Islet precursor cell (in vitro differentiated cells): Measurements from ENCODE around the gene FNBP1.
"Not testable (repeated sequence)": the region's sequence is repeated elsewhere in the genome, so short reads cannot be mapped to it uniquely, and the experiment has no call there.

Experiments
- DNase-seq: peaks from one replicate; pipeline ENCODE4 v3.0.0-alpha.2; 2018

FNBP1 gene

DNA sequence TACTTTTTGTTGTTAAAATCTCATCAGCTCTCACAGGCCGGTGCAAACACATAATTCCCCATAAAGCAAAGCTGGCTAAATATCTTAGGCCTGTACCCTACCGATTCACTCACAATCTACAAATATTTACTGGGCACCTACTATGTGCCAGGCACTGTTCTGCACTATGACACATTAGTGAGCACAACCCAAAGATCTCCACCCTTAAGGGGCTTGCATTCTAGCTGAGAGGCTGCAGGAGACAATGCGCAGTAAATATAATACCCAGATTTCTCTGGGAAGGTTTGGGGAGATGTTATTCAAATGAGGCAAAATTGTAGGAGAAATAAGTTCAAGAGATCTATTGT is 53.7 kb downstream of the FNBP1 start:
- no peak for DNase-seq

GRCh38 chr9:129988607-129989361 is 54.2 kb downstream of the FNBP1 start:
- no peak for DNase-seq

DNA sequence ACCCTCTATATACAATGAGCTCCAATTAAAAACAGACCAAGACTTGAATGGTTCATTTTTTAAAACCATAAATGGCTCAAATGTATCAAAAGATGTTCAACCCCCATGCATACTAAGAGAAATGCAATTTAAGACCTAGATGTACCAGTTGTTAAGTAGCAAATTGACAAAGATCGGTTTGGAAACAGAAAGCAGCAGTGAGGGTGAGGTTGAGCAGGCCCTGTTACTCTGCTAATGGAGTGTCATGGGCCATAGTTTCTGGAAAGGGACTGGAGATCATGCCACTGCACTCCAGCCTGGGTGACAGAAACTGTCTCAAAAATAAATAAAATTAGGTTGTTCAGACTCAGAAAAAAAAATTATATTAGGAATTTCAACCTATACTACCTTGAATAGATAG is 55.0 kb downstream of the FNBP1 start:
- DNase-seq: no peak

DNA sequence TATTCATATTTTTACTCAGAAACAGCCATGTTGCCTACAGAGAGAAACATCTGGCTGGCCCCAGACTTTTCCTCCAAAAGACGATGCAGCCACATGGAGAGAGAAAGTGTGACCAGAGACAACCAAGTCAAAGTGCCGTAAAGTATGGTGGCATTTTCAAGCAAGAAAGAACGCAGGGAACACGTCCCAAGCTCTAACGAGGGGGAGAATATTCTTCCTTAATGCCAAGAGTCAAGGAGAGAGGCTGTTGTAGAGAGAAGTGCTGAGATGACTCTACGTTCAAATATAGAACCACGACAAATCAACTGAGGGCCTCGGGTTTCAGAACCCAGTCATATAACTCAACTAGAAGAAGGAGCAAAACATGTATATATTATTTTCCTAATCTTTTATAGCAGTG is 55.9 kb downstream of the FNBP1 start:
- no peak for DNase-seq

DNA sequence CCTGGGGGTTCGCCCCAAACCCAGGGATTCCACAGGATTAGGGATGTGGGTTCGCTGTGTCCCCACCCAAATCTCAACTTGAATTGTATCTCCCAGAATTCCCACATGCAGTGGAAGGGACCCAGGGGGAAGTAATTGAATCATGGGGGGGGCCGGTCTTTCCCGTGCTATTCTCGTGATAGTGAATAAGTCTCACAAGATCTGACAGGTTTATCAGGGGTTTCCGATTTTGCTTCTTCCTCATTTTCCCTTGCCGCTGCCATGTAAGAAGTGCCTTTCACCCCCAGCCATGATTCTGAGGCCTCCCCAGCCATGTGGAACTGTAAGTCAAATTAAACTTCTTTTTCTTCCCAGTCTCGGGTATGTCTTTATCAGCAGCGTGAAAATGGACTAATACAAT is 58.4 kb downstream of the FNBP1 start:
- not testable (repeated sequence) for DNase-seq

GRCh38 chr9:129983891-129984290 is 59.1 kb downstream of the FNBP1 start:
- no peak for DNase-seq

DNA sequence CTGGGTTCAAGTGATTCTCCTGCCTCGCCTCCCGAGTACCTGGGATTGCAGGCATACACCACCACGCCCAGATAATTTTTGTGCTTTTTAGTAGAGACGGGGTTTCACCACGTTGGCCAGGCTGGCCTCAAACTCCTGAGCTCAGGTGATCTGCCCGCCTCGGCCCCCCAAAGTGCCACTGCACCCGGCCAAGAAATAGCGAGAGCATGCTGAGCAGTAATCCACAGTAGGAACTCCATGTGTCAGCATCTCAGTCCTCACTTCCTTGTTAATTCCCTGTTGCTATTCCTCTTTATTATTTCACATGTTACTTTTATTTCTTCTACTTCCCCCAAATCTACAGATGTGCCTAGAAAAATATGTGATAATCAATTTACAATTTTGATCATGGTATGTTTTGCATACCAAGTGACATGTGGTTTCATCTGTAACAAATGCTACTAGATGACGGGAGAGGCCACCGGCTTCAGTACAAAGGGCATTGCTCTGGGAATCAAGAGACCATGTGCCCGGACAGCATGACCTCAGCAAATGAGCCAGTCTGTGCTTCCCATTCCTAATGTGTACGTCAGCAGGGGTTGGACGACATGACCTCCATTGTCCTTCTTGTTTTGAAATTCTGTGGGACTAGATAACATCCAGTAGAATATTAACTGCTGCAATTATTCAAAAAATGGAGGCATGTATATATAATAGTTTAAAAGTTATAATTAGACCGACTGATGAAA is 61.6 kb downstream of the FNBP1 start:
- DNase-seq: no peak

- DNase-seq: not testable (repeated sequence)
Observed at GRCh38 chr9:129980224-129980623, 62.8 kb downstream of the FNBP1 start.

DNA sequence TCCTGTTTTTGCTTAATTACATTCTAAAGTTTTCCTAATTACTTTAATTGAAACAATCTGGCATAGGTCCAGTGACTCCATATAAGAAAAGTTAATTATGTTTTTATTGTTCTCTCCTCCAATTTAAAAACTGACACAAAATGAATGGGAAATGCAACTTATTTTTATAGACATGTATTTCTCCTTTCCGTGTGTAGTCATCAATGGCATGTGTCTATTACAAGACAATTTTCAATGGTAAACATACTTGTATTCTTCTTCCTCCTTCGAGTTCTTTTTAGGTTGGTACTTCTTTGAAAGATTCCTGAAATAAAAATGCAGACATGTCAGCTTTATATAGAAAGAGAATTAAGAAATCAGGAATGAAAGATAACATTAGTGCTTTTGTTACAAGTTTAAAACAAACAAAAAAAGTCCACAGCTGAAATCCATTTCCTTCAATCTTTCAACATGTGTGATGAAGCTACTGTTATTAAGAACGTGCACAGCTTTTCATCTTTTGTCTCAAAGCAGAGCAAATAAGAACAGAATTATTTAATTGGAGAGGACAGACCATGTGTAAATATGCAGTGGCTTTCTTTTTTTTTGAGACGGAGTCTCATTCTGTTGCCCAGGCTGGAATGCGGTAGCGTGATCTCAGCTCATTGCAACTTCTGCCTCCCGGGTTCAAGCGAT is 63.8 kb downstream of the FNBP1 start:
- no peak for DNase-seq

DNA sequence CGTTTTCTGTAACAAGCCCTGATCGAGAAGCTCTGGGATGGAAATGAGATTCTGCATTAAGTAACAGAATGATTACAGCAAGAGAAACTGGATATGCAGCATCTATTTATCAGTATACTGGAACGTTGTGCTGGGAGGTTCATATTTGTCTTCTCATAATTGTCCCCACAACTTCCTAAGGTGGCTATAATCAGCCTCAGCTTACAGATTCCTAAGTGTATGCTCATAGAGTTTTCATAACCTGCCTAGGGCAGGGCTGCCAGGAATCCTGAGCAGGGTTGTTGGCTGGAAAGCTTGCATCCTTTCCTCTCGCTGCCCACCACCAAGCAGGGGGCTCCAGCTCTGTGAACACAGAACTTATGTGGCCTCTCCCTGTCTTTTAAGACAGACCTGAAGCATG is 70.2 kb downstream of the FNBP1 start:
- DNase-seq: no peak

GRCh38 chr9:129968690-129969485 is 74.1 kb downstream of the FNBP1 start:
- DNase-seq: peak; percentile 4

DNA sequence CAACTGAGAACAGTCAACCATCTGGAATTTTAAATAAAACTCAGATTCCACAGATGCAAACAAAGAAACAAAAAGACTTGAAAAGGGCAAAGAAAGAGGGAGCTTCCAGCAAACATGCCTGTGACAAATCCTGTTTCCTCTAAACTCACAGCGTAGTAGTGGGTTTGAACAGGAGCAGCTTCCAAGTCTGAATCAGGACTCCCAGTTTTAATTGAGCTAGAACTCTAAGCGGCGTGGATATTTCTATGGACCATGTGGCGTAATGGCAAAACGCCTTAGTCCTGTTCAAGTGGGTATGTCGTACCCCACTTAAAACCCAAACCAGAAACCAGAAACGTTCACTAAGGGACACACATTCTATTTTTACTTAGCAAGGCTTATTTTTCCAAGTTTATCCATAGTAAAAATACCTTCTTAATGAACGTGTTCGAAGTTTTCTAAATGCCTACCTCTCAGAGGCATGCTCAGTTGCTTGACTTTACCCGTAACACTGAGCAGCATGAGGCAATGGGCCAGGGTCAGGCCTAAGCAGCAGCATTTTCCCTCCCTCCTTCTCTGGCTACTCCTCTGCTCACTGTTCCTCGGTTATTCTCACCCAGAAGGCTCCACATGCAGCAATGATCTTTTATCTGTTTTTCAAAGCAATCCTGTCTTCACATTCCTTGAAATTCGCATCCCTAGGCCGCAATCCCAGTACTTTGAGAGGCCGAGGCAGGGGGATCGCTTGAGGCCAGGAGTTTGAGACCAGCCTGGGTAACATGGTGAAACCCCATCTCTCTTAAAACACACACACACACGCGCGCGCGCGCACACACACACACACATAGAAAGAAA is 77.9 kb downstream of the FNBP1 start:
- peak; percentile 57 for DNase-seq

- DNase-seq: peak; percentile 72
Observed at GRCh38 chr9:129962889-129963703, 79.9 kb downstream of the FNBP1 start.

GRCh38 chr9:129962451-129962864 is 80.5 kb downstream of the FNBP1 start:
- DNase-seq: no peak

GRCh38 chr9:129958796-129959195 is 84.2 kb downstream of the FNBP1 start:
- DNase-seq: peak; percentile 13

DNA sequence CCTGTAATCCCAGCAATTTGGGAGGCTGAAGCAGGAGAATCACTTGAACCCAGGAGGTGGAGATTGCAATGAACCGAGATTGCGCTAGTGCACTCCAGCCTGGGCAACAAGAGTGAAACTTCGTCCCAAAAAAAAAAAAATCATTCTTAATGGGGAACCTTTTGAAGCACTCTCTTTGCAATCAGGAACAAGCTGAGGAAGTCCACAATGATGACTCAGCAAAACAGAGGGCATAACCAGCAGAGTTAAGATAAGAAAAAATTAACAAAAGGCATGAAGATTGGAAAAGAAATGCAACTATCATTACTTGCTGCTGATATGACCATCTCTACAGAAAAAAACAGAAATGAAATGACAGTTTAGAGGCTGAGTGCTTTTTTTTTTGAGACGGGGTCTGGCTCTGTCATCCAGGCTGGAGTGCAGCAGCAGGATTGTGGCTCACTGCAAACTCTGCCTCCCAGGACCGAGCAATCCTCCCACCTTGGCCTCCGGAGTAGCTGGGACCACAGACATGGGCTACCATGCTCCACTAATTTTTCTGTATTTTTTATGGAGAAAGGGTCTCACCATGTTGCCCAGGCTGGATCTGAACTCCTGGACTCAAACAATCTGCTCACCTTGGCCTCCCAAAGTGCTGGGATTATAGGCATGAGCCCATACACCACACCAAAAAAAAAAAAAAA is 88.0 kb downstream of the FNBP1 start:
- peak; percentile 50 for DNase-seq

DNA sequence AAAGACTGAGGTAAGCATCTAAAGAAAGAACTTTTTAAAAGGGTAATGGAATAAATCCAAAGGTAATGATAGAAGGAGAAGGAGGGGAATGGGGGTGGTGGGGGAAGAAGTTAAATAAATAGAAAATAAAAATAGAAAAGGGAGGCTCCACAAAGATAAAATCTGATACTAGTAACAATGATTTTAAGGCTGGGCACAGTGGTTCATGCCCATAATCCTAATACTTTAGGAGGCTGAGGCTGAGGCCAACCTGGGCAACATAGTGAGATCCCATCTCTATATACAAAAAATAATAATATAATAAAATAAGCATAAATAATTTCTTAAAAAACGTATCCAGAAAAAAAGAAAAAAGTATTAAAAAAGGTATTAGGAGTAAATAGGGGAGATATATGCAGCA is 89.3 kb downstream of the FNBP1 start:
- no peak for DNase-seq

- DNase-seq: no peak
Observed at GRCh38 chr9:129952337-129952736, 90.7 kb downstream of the FNBP1 start.

DNA sequence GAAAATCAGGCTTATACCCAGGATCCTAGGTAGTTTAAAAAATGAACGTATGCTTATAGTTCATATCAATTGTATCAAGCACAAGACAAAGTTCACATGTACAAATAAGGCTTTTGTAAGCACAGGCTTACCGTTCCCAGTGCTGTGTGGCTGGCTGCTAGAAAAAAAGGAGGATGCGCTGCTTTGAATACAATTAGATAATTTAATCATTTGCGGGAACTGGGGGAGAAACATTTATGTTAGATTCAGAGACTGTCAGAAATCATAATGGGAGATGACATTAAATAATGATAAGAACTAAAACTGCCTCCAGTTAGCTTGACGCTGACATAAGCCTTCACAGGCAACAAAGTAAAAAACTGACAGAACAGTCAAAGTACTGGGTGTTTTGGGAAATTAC is 93.2 kb downstream of the FNBP1 start:
- no peak for DNase-seq

DNA sequence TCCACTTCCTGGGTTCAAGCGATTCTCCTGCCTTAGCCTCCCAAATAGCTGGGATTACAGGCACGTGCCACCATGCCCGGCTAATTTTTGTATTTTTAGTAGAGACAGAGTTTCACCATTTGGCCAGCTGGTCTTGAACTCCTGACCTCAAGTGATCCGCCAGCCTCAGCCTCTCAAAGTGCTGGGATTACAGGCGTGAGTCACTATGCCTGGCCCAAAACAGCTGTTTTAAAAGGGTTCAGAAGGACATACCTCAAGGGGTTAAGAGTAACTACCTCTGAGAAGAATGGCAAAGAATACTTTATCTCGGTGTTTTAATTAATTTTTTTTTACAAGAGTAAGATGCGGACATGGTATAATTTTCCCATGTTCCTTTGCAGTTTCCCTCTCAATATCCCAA is 94.4 kb downstream of the FNBP1 start:
- not testable (repeated sequence) for DNase-seq
